BLaER1 treated with 17β-estradiol and CSF1 and Interleukin-3, amounts not matched to agents 10 nM and 100 nM (cell line): ENCODE data around the gene DDX18.
A peak's percentile ranks its signal among the peaks of the same experiment; 100 is the strongest.
"Not testable (repeated sequence)": the region's sequence is repeated elsewhere in the genome, so short reads cannot be mapped to it uniquely, and the experiment has no call there.

Experiments used
- H3K27ac ChIP-seq, 11 experiments: shearing (Covaris generic); formaldehyde crosslinking; 2 replicates each; pipeline ENCODE4 v1.8.1; 2022
- H3K27me3 ChIP-seq, 11 experiments: shearing (Covaris generic); formaldehyde crosslinking; 2 replicates each; pipeline ENCODE4 v1.8.1; 2022
- H3K36me3 ChIP-seq, 11 experiments: shearing (Covaris generic); formaldehyde crosslinking; 2 replicates each; pipeline ENCODE4 v1.8.1; 2022
- H3K4me1 ChIP-seq, 10 experiments: shearing (Covaris generic); formaldehyde crosslinking; 2 replicates each; pipeline ENCODE4 v1.8.1; 2022
- H3K4me2 ChIP-seq, 11 experiments: shearing (Covaris generic); formaldehyde crosslinking; 2 replicates each; pipeline ENCODE4 v1.8.1; 2022
- H3K4me3 ChIP-seq, 10 experiments: shearing (Covaris generic); formaldehyde crosslinking; 2 replicates each; pipeline ENCODE4 v1.8.1; 2022
- H3K9ac ChIP-seq, 11 experiments: shearing (Covaris generic); formaldehyde crosslinking; 2 replicates each; pipeline ENCODE4 v1.8.1; 2022
- H3K9me3 ChIP-seq, 11 experiments: shearing (Covaris generic); formaldehyde crosslinking; replicated peaks in 1 of 11; 2 replicates each; pipeline ENCODE4 v1.8.1; 2022
- H4K20me1 ChIP-seq, 11 experiments: shearing (Covaris generic); formaldehyde crosslinking; 2 replicates each; pipeline ENCODE4 v1.8.1; 2022
- Cebpa-rat ChIP-seq, 11 experiments: shearing (Covaris generic); IDR thresholded peaks; 2 replicates each; pipeline ENCODE4 v1.8.1; 2022

The DDX18 gene

DNA sequence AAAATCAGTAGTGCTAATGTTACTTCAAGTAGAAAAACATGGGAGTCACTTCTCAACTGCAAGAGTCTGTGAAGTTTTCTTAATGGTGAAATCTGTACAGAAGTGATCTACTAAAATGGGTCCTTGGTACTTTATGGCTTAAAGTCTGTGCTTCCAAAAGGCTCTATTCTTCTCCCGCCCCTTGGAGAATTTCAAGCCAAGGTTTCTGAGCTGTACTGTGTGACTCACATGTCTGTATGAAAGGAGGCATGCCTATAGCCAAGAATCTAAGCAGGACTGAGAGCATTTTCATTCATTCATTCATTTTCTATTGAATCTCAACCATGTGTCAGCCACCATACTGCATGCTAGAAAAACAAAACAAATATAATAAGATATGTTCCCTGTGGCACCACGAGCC lies 19.8 kb upstream of the DDX18 start:
- H3K4me2 ChIP-seq = no peak overlapping the region
- H4K20me1 ChIP-seq = no peaks in the 10 kb centered on the region
- TF ChIP-seq Cebpa-rat (IDR thresholded peaks at IDR 0.05) = no peak
- no peaks in the 10 kb centered on the region for H3K27me3 ChIP-seq
- H3K27ac ChIP-seq = no peak overlapping the region
- H3K9me3 ChIP-seq = peaks cover 0 to 3% (median 0%) of the 10 kb centered on the region in 11 experiments; a peak in 3 of 22 replicates
- H3K4me3 ChIP-seq = no peak overlapping the region
- no peaks in the 10 kb centered on the region for H3K4me1 ChIP-seq
- no peak overlapping the region for H3K9ac ChIP-seq
- H3K36me3 ChIP-seq = no peaks in the 10 kb centered on the region

DNA sequence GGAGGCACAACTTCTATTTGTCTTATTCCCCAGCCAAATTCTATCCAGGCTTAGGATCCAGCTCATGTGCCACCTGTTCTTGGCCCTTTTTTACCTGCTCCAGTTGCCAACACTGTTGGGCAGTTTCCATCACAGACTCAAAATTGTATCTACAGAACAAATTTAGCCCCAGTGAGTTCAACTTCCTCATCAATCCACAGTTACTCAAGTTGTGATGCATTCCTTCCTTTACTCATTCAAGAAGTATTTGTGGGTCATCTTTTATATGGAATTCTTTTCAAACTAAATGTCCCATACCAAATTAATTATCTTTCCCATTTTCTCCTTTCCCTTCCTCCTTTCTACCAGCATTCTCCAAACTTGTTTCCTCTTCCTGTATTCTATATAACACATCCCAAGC lies 12.7 kb upstream of the DDX18 start:
- Histone ChIP-seq H3K27me3 (no peaks in the 10 kb centered on the region), H3K27ac (no peak overlapping the region), H3K36me3 (no peaks in the 10 kb centered on the region), H3K4me3 (no peak overlapping the region), H3K9ac (no peak overlapping the region), H3K4me1 (no peaks in the 10 kb centered on the region), H4K20me1 (no peaks in the 10 kb centered on the region), H3K4me2 (no peak overlapping the region), H3K9me3 (no peaks in the 10 kb centered on the region)
- TF ChIP-seq Cebpa-rat (IDR thresholded peaks at IDR 0.05) = no peak

DNA sequence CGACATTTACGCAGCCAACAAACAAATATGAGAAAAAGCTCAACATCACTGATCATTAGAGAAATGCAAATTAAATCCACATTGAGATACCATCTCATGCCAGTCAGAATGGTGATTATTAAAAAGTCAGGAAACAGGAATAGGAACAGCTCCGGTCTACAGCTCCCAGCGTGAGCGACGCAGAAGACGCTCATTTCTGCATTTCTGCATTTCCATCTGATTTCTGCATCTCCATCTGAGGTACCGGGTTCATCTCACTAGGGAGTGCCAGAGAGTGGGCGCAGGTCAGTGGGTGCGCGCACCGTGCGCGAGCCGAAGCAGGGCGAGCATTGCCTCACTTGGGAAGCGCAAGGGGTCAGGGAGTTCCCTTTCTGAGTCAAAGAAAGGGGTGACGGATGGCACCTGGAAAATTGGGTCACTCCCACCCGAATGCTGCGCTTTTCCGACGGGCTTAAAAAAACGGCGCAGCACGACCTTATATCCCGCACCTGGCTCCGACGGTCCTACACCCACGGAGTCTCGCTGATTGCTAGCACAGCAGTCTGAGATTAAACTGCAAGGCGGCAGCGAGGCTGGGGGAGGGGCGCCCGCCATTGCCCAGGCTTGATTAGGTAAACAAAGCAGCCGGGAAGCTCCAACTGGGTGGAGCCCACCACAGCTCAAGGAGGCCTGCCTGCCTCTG lies 10.7 kb upstream of the DDX18 start:
- H3K4me1 ChIP-seq, H3K4me2 ChIP-seq, H4K20me1 ChIP-seq, H3K9ac ChIP-seq, H3K27me3 ChIP-seq, H3K27ac ChIP-seq, H3K4me3 ChIP-seq, H3K9me3 ChIP-seq, H3K36me3 ChIP-seq: not testable (repeated sequence)

DNA sequence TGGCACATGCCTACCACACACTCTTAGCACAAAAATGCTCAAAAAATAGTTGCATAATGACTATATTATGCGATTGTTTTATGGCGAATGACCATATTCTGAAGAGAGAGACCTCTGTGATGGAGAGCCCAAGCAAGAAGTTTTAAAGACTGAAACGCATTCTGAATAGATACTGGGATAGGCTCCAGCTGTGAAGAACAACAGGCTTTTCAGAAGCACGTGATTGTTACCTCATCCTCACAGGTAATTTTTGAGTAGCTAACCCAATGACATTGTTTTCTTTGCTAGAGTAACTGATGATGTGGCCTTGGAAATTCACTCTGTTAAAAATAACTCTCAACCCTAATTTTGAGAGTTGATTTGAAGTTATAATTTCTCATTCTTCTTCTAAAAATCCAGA lies 2.0 kb upstream of the DDX18 start:
- H3K36me3 ChIP-seq = peaks cover under 1 to 18% (median 13%) of the 10 kb centered on the region in 11 experiments; a peak in 18 of 22 replicates
- H3K9me3 ChIP-seq = no peaks in the 10 kb centered on the region
- peaks cover 0 to 27% (median 18%) of the 10 kb centered on the region in 11 experiments; a peak in 10 of 22 replicates for H4K20me1 ChIP-seq
- peaks cover 13 to 31% (median 23%) of the 10 kb centered on the region in 10 experiments; a peak in 19 of 20 replicates for H3K4me1 ChIP-seq
- no peak overlapping the region for H3K4me2 ChIP-seq
- no peak overlapping the region for H3K9ac ChIP-seq
- no peaks in the 10 kb centered on the region for H3K27me3 ChIP-seq
- no peak overlapping the region for H3K27ac ChIP-seq
- H3K4me3 ChIP-seq = no peak overlapping the region
- no peak for TF ChIP-seq Cebpa-rat (IDR thresholded peaks at IDR 0.05)

DNA sequence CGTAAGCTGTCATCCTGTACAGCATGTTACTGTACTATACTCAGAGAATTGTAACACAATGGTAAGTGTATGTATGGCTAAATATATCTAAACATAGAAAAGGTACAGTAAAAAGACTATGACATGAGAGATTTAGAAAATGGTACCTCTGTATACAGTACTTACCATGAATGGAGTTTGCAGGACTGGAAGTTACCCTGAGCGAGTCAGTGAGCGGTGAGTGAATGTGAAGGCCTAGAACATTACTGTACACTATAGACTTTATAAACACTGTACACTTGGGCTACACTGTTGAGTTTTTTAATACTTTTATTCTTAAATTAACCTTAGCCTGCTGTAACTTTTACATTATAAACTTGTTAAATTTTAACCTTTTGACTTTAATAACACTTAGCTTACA lies 1.5 kb downstream of the DDX18 start:
- Histone ChIP-seq H3K4me3 (peak overlapping the region; percentile 67 to 99 (median 88); a peak in 19 of 20 replicates), H3K36me3 (peaks cover 35 to 53% (median 48%) of the 10 kb centered on the region in 11 experiments), H3K27ac (peak overlapping the region in 6 of 11 experiments; percentile 88 to 94 (median 92); a peak in 7 of 22 replicates), H3K4me2 (peak overlapping the region; percentile 77 to 99 (median 88)), H3K9me3 (no peaks in the 10 kb centered on the region), H3K27me3 (no peaks in the 10 kb centered on the region), H3K4me1 (peaks cover 13 to 31% (median 24%) of the 10 kb centered on the region in 10 experiments; a peak in 19 of 20 replicates), H3K9ac (peak overlapping the region; percentile 84 to 95 (median 90); a peak in 19 of 22 replicates), H4K20me1 (peaks cover 0 to 60% (median 36%) of the 10 kb centered on the region in 11 experiments; a peak in 16 of 22 replicates)
- TF ChIP-seq Cebpa-rat (IDR thresholded peaks at IDR 0.05) = no peak

DNA sequence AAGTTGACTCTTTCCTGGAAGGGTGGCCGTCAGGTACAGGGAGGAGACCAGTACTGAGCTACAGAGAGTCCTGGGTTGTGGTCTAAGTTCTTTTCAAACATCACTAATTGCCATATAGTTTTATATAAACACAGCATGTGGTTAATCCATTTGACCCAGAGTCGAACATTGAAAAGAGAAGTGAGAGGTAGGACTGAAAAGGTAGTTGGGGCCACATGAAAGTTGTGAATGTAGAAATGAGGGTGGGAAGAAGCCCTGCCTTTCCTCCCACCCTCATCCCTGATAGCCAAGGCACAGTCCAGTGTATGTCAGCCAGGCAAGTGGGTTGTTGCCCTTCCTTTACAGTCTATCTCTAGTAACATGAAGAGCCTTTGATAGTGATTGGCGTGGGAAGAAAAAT lies 4.4 kb downstream of the DDX18 start:
- no peak overlapping the region for H3K27ac ChIP-seq
- no peak for TF ChIP-seq Cebpa-rat (IDR thresholded peaks at IDR 0.05)
- peaks cover 65 to 82% (median 77%) of the 10 kb centered on the region in 11 experiments for H3K36me3 ChIP-seq
- peaks cover 0 to 86% (median 38%) of the 10 kb centered on the region in 11 experiments; a peak in 16 of 22 replicates for H4K20me1 ChIP-seq
- H3K27me3 ChIP-seq = no peaks in the 10 kb centered on the region
- peak overlapping the region in 1 of 11 experiments; percentile 30; a peak in 1 of 22 replicates for H3K9ac ChIP-seq
- H3K4me1 ChIP-seq = peaks cover 13 to 29% (median 19%) of the 10 kb centered on the region in 10 experiments; a peak in 19 of 20 replicates
- H3K4me3 ChIP-seq = no peak overlapping the region
- no peak overlapping the region for H3K4me2 ChIP-seq
- no peaks in the 10 kb centered on the region for H3K9me3 ChIP-seq

DNA sequence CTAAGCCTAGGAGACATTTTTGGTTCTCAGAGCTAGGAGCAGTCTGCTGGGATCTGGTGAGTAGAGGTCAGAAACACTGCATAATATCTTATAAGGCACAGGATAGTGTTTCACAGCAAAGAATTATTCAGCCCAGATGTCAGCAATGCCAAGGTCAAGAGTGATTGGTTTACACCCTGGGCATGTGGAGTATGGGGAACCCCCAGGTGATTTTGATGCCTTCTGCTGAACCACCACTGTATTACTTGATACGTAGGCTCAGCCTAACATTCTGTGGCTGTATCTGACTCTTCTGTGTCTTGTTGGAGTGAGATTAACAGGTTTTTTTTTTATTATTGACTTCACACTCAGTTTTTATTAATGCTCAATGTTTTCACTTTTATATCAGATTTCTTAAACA lies 6.0 kb downstream of the DDX18 start:
- Histone ChIP-seq H3K4me2 (no peak overlapping the region), H3K27me3 (no peaks in the 10 kb centered on the region), H3K9ac (no peak overlapping the region), H3K9me3 (no peaks in the 10 kb centered on the region), H3K4me3 (no peak overlapping the region), H3K27ac (no peak overlapping the region), H3K4me1 (peaks cover 13 to 25% (median 16%) of the 10 kb centered on the region in 10 experiments; a peak in 19 of 20 replicates), H3K36me3 (peaks cover 80 to 98% (median 93%) of the 10 kb centered on the region in 11 experiments), H4K20me1 (peaks cover 0 to 80% (median 33%) of the 10 kb centered on the region in 11 experiments; a peak in 16 of 22 replicates)
- no peak for TF ChIP-seq Cebpa-rat (IDR thresholded peaks at IDR 0.05)

DNA sequence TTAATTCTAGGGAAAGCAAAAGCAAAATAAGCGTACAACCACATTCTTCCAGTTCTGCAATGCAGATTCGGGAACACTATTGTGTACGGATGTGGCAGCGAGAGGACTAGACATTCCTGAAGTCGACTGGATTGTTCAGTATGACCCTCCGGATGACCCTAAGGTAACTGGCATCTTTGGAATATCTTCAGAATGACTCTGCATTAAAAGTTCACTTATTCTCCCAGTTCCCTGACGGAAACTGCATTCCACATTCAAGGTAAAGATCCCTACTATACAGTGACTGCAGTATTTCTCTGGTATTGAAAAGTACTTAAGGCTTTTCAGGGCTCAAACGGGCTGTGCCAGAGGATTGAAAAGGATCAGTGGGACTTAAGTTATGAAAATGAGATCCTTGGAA lies 10.9 kb downstream of the DDX18 start:
- Histone ChIP-seq H3K4me1 (no peaks in the 10 kb centered on the region), H3K36me3 (peaks cover 100% of the 10 kb centered on the region in 11 experiments), H3K27ac (no peak overlapping the region), H3K4me2 (no peak overlapping the region), H3K4me3 (no peak overlapping the region), H3K9me3 (peaks cover 0 to 8% (median 0%) of the 10 kb centered on the region in 11 experiments; a peak in 4 of 22 replicates), H4K20me1 (peaks cover 0 to 66% (median 20%) of the 10 kb centered on the region in 11 experiments; a peak in 14 of 22 replicates), H3K27me3 (no peaks in the 10 kb centered on the region), H3K9ac (no peak overlapping the region)
- no peak for TF ChIP-seq Cebpa-rat (IDR thresholded peaks at IDR 0.05)

DNA sequence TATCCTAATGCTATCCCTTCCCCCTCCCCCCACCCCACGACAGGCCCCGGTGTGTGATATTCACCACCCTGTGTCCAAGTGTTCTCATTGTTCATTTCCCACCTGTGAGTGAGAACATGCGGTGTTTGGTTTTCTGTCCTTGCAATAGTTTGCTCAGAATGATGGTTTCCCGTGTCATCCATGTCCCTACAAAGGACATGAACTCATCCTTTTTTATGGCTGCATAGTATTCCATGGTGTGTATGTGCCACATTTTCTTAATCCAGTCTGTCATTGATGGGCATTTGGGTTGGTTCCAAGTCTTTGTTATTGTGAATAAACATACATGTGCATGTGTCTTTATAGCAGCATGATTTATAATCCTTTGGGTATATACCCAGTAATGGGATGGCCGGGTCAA lies 13.0 kb downstream of the DDX18 start:
- Histone ChIP-seq H3K36me3 (peaks cover 98 to 100% (median 99%) of the 10 kb centered on the region in 11 experiments), H4K20me1 (peaks cover under 1 to 63% (median 29%) of the 10 kb centered on the region in 11 experiments; a peak in 18 of 22 replicates)
- not testable (repeated sequence) for H3K9me3 ChIP-seq, H3K27ac ChIP-seq, H3K9ac ChIP-seq, H3K27me3 ChIP-seq, H3K4me1 ChIP-seq, H3K4me2 ChIP-seq, H3K4me3 ChIP-seq
